Panc1 (cell line): ENCODE results near the gene QKI.

Experiments
- CTCF ChIP-seq: fragments of 450-650 bp; IDR thresholded peaks from 2 replicates; pipeline ENCODE4 v1.5.1; 2017; ENCODE audit warnings: mild to moderate bottlenecking
- POLR2AphosphoS5 ChIP-seq: IDR thresholded peaks from 2 replicates; pipeline ENCODE4 v1.6.1; 2012; ENCODE audit warnings: mild to moderate bottlenecking, low read depth, low read length, moderate library complexity

- TF ChIP-seq CTCF (no peak), POLR2AphosphoS5 (no peak)
Observed at GRCh38 chr6:163530406-163530805, 115.9 kb downstream of the QKI start.
